GM18907 (cell line): Measurements from ENCODE around the gene ITGA5.

Experiments used
- ATAC-seq: cut with Tn5 transposase; IDR thresholded peaks from one replicate; pipeline ENCODE4 v1.9.1; 2021; ENCODE audit warnings: mild to moderate bottlenecking, moderate library complexity; ENCODE audit not compliant: unreplicated experiment

ITGA5 gene

GRCh38 chr12:54431911-54432814 is 13.1 kb upstream of the ITGA5 start:
- ATAC-seq: no peak

GRCh38 chr12:54430471-54431069 is 11.5 kb upstream of the ITGA5 start:
- no peak for ATAC-seq

GRCh38 chr12:54429014-54429471 is 10.0 kb upstream of the ITGA5 start:
- ATAC-seq: no peak

- ATAC-seq: no peak
Measured at GRCh38 chr12:54428050-54429013, 9.3 kb upstream of the ITGA5 start.

- ATAC-seq: no peak
Measured at GRCh38 chr12:54427106-54427505, 8.0 kb upstream of the ITGA5 start.

GRCh38 chr12:54426690-54427089 is 7.6 kb upstream of the ITGA5 start:
- no peak for ATAC-seq

GRCh38 chr12:54425702-54426101 is 6.6 kb upstream of the ITGA5 start:
- no peak for ATAC-seq

- no peak for ATAC-seq
Measured at GRCh38 chr12:54424224-54424623, 5.2 kb upstream of the ITGA5 start.

- ATAC-seq: no peak
Measured at GRCh38 chr12:54423816-54424150, 4.7 kb upstream of the ITGA5 start.

- ATAC-seq: no peak
Measured at GRCh38 chr12:54421879-54422250, 2.8 kb upstream of the ITGA5 start.

GRCh38 chr12:54421175-54421878 is 2.3 kb upstream of the ITGA5 start:
- no peak for ATAC-seq

GRCh38 chr12:54420766-54421144 is 1.7 kb upstream of the ITGA5 start:
- ATAC-seq: no peak

- no peak for ATAC-seq
Measured at GRCh38 chr12:54418441-54419087, 502 bp downstream of the ITGA5 start.

GRCh38 chr12:54417712-54418440 is 1.2 kb downstream of the ITGA5 start:
- ATAC-seq: no peak

GRCh38 chr12:54416687-54417603 is 2.1 kb downstream of the ITGA5 start:
- ATAC-seq: no peak

GRCh38 chr12:54415221-54415929 is 3.7 kb downstream of the ITGA5 start:
- ATAC-seq: no peak

GRCh38 chr12:54413284-54414190 is 5.5 kb downstream of the ITGA5 start:
- no peak for ATAC-seq
